Testis (tissue), 2 donors: ENCODE measurements around the gene GRN.

Experiments
- CTCF ChIP-seq, 3 experiments: fragments of 450-650 bp in 2 of 3; fragments of 200-600 bp in 1 of 3; sonication (generic) in 1 of 3; IDR thresholded peaks; one replicate each; pipeline ENCODE4 v1.5.1; 2016 to 2019; ENCODE audit warnings: antibody characterized with exemption in 3 of 3, mild to moderate bottlenecking in 2 of 3, moderate library complexity in 1 of 3
- POLR2A ChIP-seq: fragments of 450-650 bp; IDR thresholded peaks from one replicate; pipeline ENCODE4 v1.6.1; 2017; ENCODE audit warnings: antibody characterized with exemption, mild to moderate bottlenecking, moderate library complexity

- TF ChIP-seq CTCF (IDR thresholded peaks at IDR 0.05) (no peak), POLR2A (no peak)
These were observed 44.7 kb downstream of the GRN start for GRCh38 chr17:44389723-44390202.
